SK-N-SH treated with all-trans-retinoic acid at 6 μM for 48 hours (cell line): ENCODE measurements around the gene ELMO1.
"Not testable (repeated sequence)": the region's sequence is repeated elsewhere in the genome, so short reads cannot be mapped to it uniquely, and the experiment has no call there.

Experiments
- ATAC-seq: fragments of 200-7000 bp; cut with Tn5 transposase; 3 replicates; pipeline ENCODE4 v1.9.1; 2020; ENCODE audit warnings: mild to moderate bottlenecking, moderate library complexity
- ARNTL ChIP-seq: fragments of 450-650 bp; formaldehyde crosslinking; IDR thresholded peaks from 2 replicates; pipeline ENCODE4 v1.5.0; 2020; ENCODE audit warnings: low read depth, mild to moderate bottlenecking, moderate library complexity, borderline replicate concordance
- CSDC2 ChIP-seq: fragments of 250-450 bp; sonication (Bioruptor Pico); IDR thresholded peaks from 2 replicates; pipeline ENCODE4 v1.5.0; 2020; ENCODE audit warnings: mild to moderate bottlenecking, moderate library complexity
- ESRRG ChIP-seq: fragments of 250-450 bp; sonication (Bioruptor Pico); IDR thresholded peaks from 2 replicates; pipeline ENCODE4 v1.6.1; 2021; ENCODE audit warnings: mild to moderate bottlenecking
- GLIS3 ChIP-seq: fragments of 250-450 bp; sonication (Bioruptor Pico); IDR thresholded peaks from 2 replicates; pipeline ENCODE4 v1.5.0; 2020; ENCODE audit warnings: mild to moderate bottlenecking, moderate library complexity
- ISL1 ChIP-seq: fragments of 250-450 bp; sonication (Bioruptor Pico); IDR thresholded peaks from 2 replicates; pipeline ENCODE4 v2.1.2; 2022; ENCODE audit warnings: mild to moderate bottlenecking, moderate library complexity
- OSR1 ChIP-seq: fragments of 250-450 bp; sonication (Bioruptor Pico); IDR thresholded peaks from 2 replicates; pipeline ENCODE4 v1.8.0; 2022; ENCODE audit warnings: moderate library complexity, mild to moderate bottlenecking, inconsistent platforms
- PATZ1 ChIP-seq: fragments of 250-450 bp; sonication (Bioruptor Pico); IDR thresholded peaks from 2 replicates; pipeline ENCODE4 v1.8.0; 2020; ENCODE audit warnings: mild to moderate bottlenecking, moderate library complexity, borderline replicate concordance
- POU6F1 ChIP-seq: fragments of 250-450 bp; sonication (Bioruptor Pico); IDR thresholded peaks from 2 replicates; pipeline ENCODE4 v1.8.0; 2021; ENCODE audit warnings: low read depth, mild to moderate bottlenecking, moderate library complexity, borderline replicate concordance
- SNAI2 ChIP-seq: fragments of 250-450 bp; sonication (Bioruptor Pico); IDR thresholded peaks from 2 replicates; pipeline ENCODE4 v1.5.0; 2020; ENCODE audit warnings: mild to moderate bottlenecking, moderate library complexity
- TCF4 ChIP-seq: fragments of 250-450 bp; sonication (Bioruptor Pico); IDR thresholded peaks from 2 replicates; pipeline ENCODE4 v1.8.0; 2021; ENCODE audit warnings: mild to moderate bottlenecking, moderate library complexity, borderline replicate concordance
- TOX ChIP-seq: fragments of 250-450 bp; sonication (Bioruptor Pico); IDR thresholded peaks from 2 replicates; pipeline ENCODE4 v1.8.0; 2021; ENCODE audit warnings: mild to moderate bottlenecking, moderate library complexity, borderline replicate concordance
- TSHZ2 ChIP-seq: fragments of 250-450 bp; sonication (Bioruptor Pico); IDR thresholded peaks from 2 replicates; pipeline ENCODE4 v1.5.0; 2020; ENCODE audit warnings: mild to moderate bottlenecking, moderate library complexity
- ZC3H10 ChIP-seq: fragments of 250-450 bp; sonication (Bioruptor Pico); IDR thresholded peaks from 2 replicates; pipeline ENCODE4 v1.5.1; 2021; ENCODE audit warnings: mild to moderate bottlenecking, moderate library complexity
- ZFP3 ChIP-seq: fragments of 250-450 bp; sonication (Bioruptor Pico); IDR thresholded peaks from 2 replicates; pipeline ENCODE4 v1.5.0; 2020; ENCODE audit warnings: mild to moderate bottlenecking, moderate library complexity
- ZNF565 ChIP-seq: fragments of 450-650 bp; formaldehyde crosslinking; conservative IDR thresholded peaks from 2 replicates; pipeline ENCODE4 v1.5.0; 2020; ENCODE audit warnings: low read depth, mild to moderate bottlenecking, moderate library complexity
- ZNF70 ChIP-seq: fragments of 450-650 bp; formaldehyde crosslinking; IDR thresholded peaks from 2 replicates; pipeline ENCODE4 v1.5.0; 2020; ENCODE audit warnings: mild to moderate bottlenecking, moderate library complexity
- ZNF8 ChIP-seq: fragments of 450-650 bp; formaldehyde crosslinking; IDR thresholded peaks from 2 replicates; pipeline ENCODE4 v1.5.0; 2020; ENCODE audit warnings: mild to moderate bottlenecking, moderate library complexity

The ELMO1 gene

GRCh38 chr7:37149773-37150124 is 298.9 kb downstream of the ELMO1 start:
- TF ChIP-seq ARNTL (CRISPR knock-in tag) = no peak
- TF ChIP-seq ESRRG (CRISPR knock-in tag) = no peak
- no peak for ATAC-seq

- no peak for ATAC-seq
Observed at GRCh38 chr7:37149051-37149772, 299.5 kb downstream of the ELMO1 start.

GRCh38 chr7:37145682-37146081 is 303.0 kb downstream of the ELMO1 start:
- ATAC-seq = no peak
- TF ChIP-seq CSDC2 (CRISPR knock-in tag) (no peak), ZNF565 (CRISPR knock-in tag) (no peak), GLIS3 (CRISPR knock-in tag) (no peak)

More at GRCh38 chr7:37149051-37149772, 299.5 kb downstream of the ELMO1 start:
- TF ChIP-seq ARNTL (CRISPR knock-in tag) = no peak
- no peak for TF ChIP-seq ZNF8 (CRISPR knock-in tag)
- no peak for TF ChIP-seq SNAI2 (CRISPR knock-in tag)
- no peak for TF ChIP-seq ESRRG (CRISPR knock-in tag)
- TF ChIP-seq TOX (CRISPR knock-in tag) = no peak
- TF ChIP-seq ZC3H10 (CRISPR knock-in tag) = no peak
- TF ChIP-seq OSR1 (CRISPR knock-in tag) = no peak
- TF ChIP-seq ZNF565 (CRISPR knock-in tag) = no peak
- TF ChIP-seq GLIS3 (CRISPR knock-in tag) = no peak
- TF ChIP-seq POU6F1 = no peak
- TF ChIP-seq CSDC2 (CRISPR knock-in tag) = no peak
- no peak for TF ChIP-seq TCF4 (CRISPR knock-in tag)

- no peak for TF ChIP-seq ZNF565 (CRISPR knock-in tag)
- TF ChIP-seq PATZ1 = no peak
- ATAC-seq = no peak
Observed at GRCh38 chr7:37144423-37144822, 304.2 kb downstream of the ELMO1 start.

- TF ChIP-seq CSDC2 (CRISPR knock-in tag) (no peak), ZNF70 (CRISPR knock-in tag) (no peak), OSR1 (CRISPR knock-in tag) (no peak), TSHZ2 (CRISPR knock-in tag) (no peak), ZC3H10 (CRISPR knock-in tag) (no peak), GLIS3 (CRISPR knock-in tag) (no peak), ZFP3 (CRISPR knock-in tag) (no peak), ZNF565 (CRISPR knock-in tag) (no peak)
Observed at GRCh38 chr7:37142958-37143357, 305.7 kb downstream of the ELMO1 start.

GRCh38 chr7:37141742-37142141 is 306.9 kb downstream of the ELMO1 start:
- ATAC-seq = no peak
- TF ChIP-seq POU6F1 (no peak), ISL1 (CRISPR knock-in tag) (no peak), GLIS3 (CRISPR knock-in tag) (no peak), ZFP3 (CRISPR knock-in tag) (no peak), ZC3H10 (CRISPR knock-in tag) (no peak), SNAI2 (CRISPR knock-in tag) (no peak)

More at GRCh38 chr7:37142958-37143357, 305.7 kb downstream of the ELMO1 start:
- ATAC-seq = no peak

- not testable (repeated sequence) for ATAC-seq
Observed at GRCh38 chr7:37133902-37134301, 314.8 kb downstream of the ELMO1 start.
